ENCODE measurements around the gene MYCBPAP.

Gene MYCBPAP

DNA sequence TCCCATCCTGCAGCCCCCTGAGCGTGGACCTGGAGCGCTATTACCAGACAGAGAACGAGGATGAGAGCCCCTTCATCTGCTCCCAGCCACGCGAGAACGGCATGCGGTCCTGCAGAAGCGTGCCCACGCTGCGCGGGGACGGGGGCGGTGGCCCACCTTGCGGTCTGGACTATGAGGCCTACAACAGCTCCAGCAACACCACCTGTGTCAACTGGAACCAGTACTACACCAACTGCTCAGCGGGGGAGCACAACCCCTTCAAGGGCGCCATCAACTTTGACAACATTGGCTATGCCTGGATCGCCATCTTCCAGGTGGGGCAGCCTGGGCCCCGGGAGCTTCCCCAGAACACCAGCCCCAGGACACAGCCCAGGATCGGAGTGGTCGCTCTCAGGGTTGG, 64.3 kb downstream of the MYCBPAP start:
- no peak for DNase-seq (ENCODE audit: low spot score)

DNA sequence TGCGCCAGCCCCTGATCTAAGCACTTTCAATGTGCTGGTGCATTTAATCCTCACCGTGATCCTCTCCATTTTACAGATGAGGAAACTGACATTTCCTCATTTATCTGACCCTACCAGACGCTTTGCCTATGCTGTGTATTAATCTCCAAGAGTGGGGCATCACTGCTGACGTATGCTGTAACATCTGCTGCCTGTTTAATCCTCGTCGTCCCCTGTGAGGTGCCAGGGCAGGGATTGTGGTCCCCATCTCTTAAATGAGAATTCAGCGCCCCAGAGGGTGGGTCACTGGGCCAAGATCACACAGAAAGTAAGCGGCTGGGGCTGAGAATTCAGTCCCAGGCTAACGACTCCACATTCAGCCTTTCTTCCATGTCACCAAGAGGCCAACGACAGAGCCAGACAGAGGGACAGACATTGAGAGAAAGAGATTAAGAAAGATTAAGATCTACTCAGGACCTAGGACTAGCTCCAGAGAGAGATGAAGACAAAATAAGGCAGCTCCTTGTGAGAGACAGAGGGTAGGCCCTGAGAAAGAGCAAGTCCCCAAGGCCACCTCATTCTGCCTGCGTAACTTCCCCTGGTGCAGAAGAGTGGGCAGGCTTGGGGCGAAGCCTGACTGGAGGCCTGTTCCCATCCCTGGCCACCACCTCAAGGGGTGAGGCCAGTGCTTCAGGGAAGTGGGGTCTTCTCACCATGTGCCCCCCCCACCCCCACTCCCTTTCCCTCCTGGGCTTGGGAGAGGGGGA, 65.8 kb downstream of the MYCBPAP start:
- no peak for DNase-seq (ENCODE audit: low spot score)

DNA sequence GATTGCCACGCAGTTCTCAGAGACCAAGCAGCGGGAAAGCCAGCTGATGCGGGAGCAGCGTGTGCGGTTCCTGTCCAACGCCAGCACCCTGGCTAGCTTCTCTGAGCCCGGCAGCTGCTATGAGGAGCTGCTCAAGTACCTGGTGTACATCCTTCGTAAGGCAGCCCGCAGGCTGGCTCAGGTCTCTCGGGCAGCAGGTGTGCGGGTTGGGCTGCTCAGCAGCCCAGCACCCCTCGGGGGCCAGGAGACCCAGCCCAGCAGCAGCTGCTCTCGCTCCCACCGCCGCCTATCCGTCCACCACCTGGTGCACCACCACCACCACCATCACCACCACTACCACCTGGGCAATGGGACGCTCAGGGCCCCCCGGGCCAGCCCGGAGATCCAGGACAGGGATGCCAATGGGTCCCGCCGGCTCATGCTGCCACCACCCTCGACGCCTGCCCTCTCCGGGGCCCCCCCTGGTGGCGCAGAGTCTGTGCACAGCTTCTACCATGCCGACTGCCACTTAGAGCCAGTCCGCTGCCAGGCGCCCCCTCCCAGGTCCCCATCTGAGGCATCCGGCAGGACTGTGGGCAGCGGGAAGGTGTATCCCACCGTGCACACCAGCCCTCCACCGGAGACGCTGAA, 67.5 kb downstream of the MYCBPAP start:
- no peak for DNase-seq (ENCODE audit: low spot score)

DNA sequence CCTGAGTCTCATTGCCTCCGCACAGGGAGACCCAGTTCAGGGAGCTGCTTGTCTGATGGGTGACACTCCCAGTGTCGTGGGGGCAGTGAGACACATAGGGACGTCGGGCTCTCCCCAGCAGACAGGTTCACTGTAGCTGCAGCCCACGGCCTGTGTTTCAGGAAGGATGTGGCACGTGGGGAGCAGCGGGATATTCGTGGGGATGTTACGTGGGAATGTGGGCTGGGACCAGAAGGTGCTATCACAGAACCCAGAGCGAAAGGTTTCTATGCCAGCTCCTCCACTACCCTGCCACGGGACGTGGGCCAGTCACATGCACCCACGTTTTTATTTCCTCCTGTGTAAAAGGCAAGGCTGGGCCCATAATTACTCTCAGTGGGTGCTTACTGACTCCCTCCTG, 68.6 kb downstream of the MYCBPAP start:
- DNase-seq (ENCODE audit: low spot score) = no peak

DNA sequence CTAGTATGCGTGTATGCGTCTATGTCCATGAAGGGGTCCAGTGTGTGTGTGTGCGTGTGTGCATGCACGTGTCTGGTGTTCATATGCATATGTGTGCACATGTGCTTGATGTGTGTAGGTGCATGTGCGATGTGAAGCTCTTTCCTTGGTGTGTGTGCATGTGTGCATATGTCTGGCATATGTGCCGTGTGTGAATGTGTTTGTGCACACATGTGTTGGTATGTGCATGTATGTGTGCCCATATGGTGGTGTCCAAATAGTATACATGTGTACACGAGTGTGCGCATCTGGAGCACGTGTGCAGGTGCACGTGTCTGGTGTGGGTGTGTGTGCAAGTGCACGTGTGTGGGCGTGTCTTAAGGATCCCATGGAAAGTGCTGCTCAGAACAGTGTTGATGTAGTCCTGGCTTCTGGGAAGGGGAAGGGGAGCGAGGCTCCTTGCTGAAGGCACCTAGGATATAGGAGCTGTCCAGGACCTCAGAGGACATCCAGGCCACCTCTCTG, 69.3 kb downstream of the MYCBPAP start:
- no peak for DNase-seq (ENCODE audit: low spot score)

DNA sequence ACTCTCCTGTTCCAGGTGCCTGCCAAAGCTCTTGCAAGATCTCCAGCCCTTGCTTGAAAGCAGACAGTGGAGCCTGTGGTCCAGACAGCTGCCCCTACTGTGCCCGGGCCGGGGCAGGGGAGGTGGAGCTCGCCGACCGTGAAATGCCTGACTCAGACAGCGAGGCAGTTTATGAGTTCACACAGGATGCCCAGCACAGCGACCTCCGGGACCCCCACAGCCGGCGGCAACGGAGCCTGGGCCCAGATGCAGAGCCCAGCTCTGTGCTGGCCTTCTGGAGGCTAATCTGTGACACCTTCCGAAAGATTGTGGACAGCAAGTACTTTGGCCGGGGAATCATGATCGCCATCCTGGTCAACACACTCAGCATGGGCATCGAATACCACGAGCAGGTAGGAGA, 69.9 kb downstream of the MYCBPAP start:
- no peak for DNase-seq (ENCODE audit: low spot score)

DNA sequence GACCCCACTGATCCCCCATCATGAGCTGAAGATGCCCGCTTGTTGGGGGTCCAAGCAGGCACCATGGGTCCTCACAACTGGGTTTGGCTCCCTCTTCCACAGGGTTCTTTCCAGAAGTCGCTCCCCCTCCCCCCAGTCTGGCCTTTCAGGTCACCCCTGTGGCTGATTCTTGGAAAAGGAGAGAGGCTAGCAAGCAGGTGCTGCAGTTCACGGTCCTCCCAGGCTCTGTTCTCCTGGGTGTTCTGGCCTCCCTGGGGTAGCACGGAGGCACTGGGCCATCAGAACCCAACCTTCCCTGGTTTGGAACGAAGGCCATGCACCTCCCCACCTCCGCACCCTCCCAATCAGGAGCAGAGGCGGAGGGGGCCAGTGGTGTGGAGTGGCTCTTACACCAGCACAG, 71.2 kb downstream of the MYCBPAP start:
- DNase-seq (ENCODE audit: low spot score) = no peak

DNA sequence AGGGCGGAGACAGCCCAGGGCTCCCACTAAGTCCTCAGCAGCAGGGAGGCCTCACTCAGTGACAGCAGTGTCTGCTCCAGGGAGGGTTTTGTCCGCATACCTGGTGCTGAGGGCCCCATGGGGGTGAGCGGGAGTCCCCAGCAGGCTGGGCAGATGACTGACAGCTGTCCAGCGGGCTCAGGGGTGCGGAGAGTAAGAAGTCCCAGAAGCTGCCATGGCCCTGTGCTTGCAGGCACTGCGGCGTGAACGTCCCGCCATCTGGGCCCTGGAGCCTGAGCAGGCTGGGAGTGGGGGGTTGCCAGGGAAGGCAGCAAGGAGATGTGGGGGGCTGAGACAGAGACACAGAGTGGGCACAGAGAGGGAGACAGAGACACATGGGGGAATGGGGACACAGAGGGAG, 72.4 kb downstream of the MYCBPAP start:
- DNase-seq (ENCODE audit: low spot score) = no peak

Data from SW480 (cell line).